GM21528 (cell line): ENCODE data around the gene BRMS1L.

ENCODE experiments used
- ATAC-seq: cut with Tn5 transposase; IDR thresholded peaks from one replicate; pipeline ENCODE4 v1.9.1; 2021; ENCODE audit warnings: mild to moderate bottlenecking, moderate library complexity; ENCODE audit not compliant: unreplicated experiment, low FRiP score

The BRMS1L gene

DNA sequence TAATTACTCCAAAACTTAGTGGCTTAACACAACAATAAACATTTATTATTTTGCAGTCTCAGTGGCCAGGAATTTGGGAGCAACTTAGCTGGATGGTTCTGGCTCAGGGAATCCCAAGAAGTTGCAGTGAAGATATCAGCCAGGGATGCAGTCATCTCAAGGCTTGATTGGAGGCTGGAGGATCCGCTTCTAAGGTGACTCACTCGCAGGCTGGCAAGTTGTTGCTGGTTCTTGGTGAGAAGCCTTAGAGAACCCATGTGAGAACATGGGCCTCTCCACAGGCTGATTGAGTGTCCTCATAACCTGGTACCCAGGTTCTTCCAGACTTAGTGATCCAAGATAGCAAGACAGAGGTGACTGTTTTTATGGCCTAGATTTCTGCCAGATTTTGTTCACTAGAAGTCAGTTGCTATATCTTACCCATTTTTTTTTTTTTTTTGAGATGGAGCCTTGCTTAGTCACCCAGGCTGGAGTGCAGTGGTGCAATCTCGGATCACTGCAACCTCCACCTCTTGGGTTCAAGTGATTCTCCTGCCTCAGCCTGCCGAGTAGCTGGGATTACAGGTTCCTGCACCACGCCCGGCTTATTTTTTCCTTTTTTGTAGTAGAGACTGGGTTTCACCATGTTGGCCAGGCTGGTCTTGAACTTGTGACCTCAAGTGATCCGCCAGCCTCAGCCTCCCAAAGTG, 32.5 kb downstream of the BRMS1L start:
- ATAC-seq = no peak

DNA sequence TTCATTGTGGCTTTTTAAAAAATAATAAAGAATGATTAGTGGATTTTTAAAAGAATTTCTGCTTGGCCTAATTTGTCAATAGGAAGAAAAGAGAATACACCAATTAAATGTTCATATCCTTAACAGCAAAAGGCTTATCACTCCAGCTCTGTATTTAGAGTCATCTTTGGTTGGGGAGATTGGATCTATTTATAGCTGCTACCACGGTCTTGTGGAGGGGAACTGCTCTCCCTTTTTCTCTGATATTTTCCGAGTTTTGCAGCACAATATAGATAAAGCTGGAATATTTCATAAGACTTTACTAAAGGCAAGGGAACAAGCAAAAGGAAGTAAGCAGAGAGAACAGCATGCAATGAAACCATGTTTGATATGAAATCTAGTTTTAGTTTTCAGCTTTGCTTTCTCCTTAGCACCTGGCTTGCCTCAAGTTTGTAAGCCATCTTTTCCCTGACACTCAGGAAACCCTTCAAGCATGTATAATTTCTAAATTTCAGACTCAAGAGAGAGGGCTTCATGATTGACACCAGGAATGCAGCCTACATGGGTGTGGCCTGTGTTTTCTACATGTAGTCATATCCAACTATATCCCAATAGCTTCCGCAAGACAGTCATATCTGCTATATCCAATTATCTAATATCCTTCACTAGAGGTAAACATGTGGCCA, 35.2 kb downstream of the BRMS1L start:
- ATAC-seq = peak; percentile 68

DNA sequence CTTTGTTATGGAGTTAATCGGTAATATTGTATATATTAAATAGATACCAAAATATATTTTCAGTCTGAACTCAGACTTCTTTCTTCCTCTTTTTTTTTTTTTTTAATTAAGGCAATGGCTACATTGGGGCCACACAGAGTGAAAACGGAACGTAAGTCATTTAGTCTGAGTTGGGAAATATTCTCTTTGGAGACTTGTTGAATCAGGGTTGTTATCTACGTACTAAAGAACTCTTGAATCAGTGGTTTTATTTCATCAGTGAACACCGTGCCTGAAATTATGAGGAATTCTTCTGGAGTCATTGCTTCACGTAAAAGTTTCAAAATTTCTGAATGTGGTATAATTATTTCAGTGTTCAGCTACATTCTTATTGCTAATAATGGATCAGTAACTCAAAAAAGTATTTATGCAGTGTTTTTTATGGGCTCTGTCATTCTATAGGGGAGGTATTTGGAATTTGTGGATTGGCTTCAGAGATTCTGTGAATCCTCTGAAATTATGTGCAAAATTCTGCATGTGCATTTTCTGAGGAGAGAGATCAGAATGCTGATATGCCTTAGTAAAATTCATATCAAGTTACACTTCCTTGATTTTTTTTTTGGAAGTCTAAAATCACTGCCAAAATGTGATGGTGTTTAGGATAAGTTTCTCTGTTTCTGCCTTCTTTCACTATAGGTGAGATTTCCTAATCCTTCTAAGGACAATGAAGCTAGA, 39.6 kb downstream of the BRMS1L start:
- no peak for ATAC-seq

DNA sequence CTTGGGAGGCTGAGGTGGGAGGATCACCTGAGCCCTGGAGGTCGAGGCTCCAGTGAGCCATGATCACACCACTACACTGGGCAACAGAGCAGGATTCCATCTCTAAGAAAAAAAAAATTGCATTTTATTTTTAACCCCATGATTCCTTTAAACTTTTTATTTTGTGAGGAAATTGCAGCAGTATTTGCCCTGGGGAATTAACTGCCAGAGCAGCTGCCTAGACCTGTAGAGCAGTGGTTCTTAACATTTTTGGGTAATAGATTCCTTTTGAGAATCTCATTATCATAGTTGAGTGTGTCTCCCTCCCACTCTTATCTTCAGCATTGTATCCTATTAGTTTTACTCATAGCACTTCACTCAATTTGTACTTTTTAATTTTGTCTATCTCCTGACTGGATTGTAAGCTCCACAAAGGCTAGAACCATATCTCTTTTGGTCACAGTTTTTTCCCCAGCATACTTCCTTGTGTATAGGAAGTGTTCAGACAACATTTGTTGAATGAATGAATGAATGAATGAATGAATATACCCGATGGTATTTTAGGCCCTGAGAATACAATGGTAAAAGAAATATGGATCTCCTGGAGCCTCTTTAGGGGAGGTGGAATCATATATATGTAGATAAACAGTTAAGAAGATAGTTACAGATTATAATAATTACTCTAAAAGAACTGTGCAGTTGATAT, 40.6 kb downstream of the BRMS1L start:
- no peak for ATAC-seq

DNA sequence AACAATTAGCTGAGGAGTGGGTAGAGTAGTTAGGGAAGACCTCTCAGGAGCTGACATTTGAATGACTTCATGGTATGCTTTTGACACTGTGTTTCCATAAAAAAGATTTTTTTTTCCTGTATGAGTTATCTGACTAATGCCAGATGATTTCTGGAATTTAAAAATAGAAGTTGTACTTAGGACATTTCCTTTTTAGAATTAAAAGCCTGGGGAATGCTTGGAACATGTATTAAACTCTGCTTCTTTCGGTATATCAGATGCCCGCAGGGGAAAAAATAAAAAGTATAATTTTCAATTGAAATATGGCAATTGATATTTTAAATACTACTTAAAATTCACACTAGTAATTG, 41.1 kb downstream of the BRMS1L start:
- no peak for ATAC-seq

DNA sequence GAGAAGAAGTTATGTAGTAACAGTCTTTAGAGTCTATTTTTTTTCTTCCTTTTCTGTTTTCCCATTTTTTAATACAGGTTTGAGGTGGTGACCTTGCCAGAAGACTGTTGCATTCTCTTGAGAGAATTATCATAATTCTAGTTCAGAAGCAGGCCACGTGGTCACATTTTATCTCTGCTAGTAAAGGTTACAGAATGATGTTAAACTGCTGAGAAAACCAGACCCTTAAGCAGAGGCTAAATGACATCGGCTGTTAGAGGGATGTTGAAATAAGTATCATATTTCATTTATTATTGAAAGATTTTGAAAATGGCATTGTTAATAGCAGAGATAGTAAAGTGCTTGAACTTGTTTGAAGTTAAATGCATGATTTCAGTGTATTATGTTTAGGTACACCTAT, 49.2 kb downstream of the BRMS1L start:
- no peak for ATAC-seq

DNA sequence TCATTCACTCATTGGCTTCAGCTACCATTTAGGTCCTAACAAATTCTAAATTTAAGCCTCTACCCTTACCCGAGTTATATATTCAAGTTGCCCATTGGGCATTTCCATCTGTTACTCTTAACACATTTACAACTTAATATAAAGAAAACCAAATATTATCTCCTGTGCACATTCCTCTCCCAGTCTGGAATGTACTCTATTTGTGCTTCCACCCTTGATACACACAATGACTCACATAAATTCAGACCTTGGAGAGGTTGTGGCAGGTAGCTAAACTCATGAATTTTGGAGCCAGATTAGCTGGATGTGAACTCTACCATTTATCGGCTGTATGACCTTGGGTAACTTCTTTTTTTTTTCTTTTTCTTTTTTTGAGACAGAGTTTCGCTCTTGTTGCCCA, 51.1 kb downstream of the BRMS1L start:
- ATAC-seq = no peak

DNA sequence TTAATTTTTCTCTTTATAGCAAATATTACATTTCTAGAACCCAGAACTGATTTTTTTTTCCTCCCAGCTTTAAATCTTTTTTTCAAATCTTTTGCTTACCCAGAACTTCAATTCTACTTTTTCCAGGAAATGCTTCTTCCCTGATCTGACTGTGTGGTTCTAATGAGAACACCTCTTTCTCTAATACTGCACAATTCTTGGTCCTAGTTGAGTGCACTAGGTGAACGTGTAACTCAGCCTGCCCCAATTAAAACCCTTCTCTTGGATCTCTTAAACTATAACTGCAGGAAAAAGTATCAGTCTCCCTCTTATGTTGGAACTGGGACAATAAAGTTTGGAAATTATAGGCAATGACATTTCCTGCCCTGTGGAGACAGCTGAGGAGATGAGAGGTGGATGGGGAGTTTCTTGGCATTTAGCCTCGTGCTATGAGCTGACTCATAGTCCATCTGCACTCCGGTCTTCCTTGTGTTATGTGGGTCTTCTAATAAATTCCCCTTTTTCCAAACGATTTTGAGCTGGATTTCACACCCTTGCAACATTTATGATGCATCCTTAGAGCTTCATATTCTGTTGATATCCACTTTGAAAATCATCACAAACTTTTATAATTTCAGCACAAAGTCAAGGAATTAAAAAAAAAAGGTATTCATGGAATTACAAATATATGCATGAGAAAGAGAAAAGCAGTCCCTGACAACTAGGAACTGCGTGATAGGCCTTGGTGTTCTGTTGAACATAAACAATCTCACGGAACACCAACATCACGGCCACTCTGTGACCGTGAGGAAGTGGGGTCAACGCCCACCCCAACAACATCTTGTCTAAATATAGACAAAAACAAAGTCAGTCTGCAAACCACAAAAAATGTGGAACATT, 52.4 kb downstream of the BRMS1L start:
- ATAC-seq = no peak

DNA sequence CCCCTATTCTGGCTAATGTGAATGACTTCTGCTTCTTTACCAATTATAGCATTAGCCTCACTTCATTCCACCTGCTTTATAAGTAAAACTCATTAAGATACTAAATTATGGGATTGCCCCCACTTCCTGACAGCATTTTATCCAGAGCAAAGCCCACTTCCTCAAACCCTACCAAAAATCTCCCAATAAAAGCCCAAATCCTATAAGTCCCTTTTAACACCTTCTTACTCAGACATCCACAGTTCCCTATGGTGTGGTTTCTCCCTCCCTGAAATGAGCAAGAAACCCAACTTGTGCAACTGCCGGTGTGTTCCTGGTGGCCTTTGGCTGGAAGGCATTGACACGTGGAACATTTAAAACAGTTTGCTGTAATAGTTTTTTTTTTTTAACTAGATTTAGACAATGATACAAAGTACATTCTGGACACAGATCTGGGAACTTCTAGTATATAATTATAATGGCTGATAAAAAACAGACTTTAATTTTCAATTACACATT, 53.1 kb downstream of the BRMS1L start:
- no peak for ATAC-seq

DNA sequence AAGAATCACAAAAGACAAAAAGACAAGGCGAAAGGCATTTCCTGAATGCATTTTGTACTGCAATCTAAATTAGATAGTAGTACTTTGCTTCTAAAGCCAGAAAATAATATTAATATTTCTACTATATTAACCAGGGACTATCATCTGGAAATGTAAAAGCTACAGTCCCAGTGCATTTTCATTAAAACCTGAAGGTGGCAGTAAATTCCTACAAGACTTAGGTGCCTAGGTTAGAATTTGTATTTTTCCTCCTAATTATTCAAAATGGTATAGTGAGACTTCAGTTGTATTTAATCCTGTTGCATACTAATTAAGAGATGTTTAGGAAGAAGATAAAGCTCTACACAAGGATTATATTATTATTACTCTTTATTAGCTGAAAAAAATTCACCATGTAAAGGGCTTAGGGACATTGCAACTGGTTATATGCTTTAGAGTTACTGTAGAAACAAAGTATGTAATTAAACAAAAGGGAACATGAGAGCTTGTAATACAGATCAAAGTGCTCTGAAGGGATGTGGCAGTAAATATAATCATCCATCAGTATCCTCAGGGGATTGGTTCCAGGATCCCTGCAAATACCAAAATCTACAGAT, 53.6 kb downstream of the BRMS1L start:
- ATAC-seq = peak; percentile 48

DNA sequence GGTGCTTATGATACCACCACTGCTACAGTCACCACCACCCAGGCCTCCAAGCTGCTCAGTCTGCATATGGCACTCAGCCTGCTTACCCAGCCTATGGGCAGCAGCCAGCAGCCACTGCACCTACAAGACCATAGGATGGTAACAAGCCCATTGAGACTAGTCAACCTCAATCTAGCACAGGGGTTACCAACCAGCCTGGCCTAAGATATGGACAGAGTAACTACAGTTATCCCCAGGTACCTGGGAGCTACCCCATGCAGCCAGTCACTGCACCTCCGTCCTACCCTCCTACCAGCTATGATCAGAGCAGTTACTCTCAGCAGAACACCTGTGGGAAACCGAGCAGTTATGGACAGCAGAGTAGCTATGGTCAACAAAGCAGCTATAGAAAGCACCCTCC, 55.1 kb downstream of the BRMS1L start:
- ATAC-seq = no peak

DNA sequence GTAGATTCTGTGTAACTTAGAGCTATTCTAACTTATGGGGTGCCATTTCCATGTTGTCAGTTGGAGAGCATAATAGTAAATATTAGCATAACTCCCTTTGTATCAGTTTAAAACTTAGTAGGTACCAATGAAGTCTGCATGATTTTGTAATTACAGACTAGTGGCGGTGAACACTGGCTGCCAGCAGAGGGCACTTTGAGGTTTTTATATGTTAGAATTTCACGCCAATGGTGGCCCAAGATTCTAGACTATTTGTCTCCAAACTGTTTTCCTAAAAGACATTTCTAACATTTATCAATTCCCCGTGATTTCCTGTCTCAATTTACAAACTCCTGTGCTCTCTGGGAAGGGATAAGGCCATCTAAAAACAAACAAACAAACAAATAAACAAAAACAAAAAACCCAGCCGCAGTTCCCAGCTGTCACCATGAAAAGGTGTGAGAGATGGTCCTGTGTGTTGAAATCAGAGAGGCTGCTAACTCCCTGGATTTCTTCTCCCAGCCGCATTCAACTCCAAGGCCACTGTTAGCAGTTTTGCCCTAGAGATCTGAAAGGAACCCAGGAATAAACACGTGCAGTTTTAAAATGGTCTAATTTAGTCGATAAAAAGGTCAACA, 57.6 kb downstream of the BRMS1L start:
- ATAC-seq = no peak

DNA sequence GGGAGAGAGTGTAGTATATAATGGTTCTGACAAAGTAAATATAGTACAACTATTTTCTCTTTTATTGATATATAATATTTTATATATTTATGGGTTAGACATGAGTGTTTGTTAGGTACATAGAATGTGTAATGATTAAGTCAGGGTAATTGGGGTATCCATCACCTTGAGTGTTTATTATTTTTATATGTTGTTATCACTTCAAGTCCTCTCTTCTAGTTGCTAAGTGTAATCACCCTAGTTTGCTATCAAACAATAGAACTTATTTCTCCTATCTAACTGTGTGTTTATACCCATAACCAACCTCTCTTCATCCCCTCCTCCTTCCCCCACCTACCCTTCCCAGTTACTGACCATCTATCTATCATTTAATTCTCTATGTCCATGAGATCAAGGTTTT, 64.2 kb downstream of the BRMS1L start:
- ATAC-seq = no peak

DNA sequence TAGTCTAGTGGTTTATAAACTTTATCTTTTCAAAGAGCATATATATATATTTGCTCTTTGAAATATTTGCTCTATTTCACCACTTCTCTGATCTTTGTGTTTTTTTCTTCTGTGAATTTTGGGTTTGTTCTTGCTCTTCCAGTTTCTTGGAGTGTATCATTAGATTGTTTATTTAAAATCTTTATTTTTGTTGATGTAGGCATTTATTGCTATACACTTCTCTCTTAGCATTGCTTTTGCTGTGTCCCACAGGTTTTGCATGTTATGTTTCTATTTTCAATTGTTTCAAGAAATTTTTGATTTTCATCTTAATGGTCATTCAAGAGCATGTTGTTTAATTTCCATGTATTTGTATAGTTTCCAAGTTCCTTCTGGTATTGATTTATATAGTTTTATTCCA, 69.1 kb downstream of the BRMS1L start:
- ATAC-seq = no peak

DNA sequence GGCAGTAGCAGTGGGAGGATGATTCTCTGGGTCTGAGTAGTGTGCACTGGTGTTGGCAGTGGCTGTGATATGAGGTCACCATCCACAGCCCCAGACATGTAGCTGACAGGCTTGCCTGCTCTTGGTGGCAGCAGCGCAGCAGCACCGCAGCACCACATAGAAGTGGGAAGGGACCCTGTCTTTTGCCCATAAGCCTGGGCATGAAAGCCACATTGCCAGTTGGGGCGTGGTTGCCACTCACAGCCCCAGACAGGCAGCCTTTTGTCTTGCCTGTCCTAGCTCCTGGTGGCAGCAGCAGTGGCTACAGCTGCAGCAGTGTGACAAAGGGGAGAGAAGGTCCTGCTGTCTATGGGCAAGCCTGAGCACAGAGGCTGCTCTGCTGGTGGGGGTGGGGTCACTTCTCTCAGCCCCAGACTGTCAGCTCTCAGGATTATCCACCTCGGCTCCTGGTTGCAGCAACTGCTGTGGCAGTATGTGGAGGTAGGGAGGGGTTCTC, 71.5 kb downstream of the BRMS1L start:
- no peak for ATAC-seq

DNA sequence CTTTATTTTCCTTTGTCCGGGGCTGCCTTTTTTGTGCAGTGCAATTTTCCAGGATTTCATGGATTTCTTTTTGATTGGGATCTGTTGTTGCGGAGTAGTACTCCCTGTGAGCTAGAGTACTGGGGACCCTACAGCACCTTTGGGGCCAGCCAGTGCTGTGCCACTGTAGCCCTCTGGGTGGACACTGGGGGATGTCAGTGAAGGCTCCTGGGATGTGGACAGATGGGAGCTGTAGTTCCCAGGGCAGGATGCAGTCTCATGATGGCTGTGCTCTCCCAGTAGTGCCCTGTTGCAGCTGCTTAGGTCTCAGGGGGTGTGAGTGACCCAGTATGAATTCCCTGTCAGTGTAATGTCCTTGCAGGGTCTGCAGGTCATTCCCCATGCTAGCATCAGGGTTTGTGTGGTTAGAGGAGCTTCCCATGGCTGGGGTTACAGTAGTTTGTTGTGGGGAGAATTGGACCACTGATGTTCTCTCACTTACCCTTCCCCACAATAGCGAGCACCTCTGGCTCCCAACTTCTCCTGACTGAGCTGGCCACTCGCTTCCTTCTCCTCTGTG, 72.2 kb downstream of the BRMS1L start:
- ATAC-seq = no peak

DNA sequence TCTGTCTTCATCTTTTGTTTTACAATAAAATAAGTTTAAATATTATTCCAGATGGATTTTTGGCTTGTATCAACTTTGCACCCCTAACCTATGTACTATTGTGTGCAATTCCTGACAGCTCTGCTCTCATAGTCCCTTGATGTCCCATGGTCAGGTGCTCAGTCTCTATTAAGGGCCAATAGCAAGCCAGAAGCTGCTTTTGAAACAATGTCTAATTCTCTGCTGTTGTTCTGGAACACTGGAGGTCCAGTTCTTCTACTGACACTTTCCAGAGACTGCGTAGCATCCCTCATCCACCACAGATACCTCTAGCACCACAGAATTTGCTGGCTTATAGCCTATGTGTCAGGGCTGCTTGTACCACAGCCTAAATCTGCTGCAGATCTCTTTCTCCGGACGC, 74.6 kb downstream of the BRMS1L start:
- ATAC-seq = no peak

DNA sequence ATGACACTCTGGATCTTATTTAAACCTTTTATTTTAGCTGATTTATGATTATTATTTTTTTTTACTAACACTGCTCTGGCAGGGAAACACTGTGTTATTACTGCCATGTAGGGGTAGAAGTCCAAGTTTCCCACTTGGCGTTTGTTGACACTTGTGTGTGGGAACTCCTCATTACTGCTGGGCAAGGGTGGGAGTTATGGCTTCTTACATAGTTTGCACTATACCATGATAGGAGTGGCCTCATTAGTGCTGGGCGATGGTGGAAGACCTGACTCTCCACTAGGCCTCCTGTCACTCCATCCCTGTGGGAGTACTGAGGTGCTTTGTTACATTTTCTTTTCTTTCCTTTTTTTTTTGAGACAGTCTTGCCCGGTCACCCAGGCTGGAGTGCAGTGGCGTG, 83.5 kb downstream of the BRMS1L start:
- ATAC-seq = no peak

DNA sequence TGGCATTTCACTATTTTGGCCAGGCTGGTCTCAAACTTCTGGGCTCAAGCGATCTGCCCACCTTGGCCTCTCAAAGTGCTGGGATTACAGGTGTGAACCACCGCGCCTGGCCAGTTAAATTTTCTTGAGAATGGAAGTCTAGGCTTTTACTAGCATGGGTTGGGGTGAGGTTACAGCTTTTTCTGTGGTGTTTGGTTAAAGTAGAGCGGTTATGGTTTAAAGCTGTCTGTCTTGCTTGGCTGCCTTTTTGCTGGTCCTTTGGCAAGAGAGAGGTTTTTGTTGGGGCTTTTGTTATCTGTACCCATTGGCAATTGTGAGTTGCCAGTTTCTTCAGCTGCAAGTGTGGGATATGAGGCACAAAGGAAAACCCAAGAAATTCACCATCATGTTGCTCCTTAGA, 84.1 kb downstream of the BRMS1L start:
- ATAC-seq = no peak
